Stimulated activated memory B cell treated with anti-CD40 and anti-IgM and Interleukin-4, amounts not matched to agents 10 μg/mL and 1 μg/mL and 100 μg/mL, for 72 hours (primary cell): ENCODE data around the gene RFTN1.

Experiments used
- ATAC-seq: fragments of 150-1000 bp; cut with Tn5 transposase; 2 replicates; pipeline ENCODE4 v1.10.0; 2021
- H3K27ac Mint-ChIP-seq: one replicate; pipeline ENCODE4 v1.8.0; 2022; ENCODE audit warnings: mild to moderate bottlenecking, mixed read lengths
- H3K27me3 Mint-ChIP-seq: one replicate; pipeline ENCODE4 v1.8.0; 2022; ENCODE audit warnings: mixed read lengths
- H3K36me3 Mint-ChIP-seq: one replicate; pipeline ENCODE4 v1.8.0; 2022; ENCODE audit warnings: mixed read lengths
- H3K4me1 Mint-ChIP-seq: one replicate; pipeline ENCODE4 v1.8.0; 2022; ENCODE audit warnings: mixed read lengths
- H3K4me3 Mint-ChIP-seq: one replicate; pipeline ENCODE4 v1.8.0; 2022; ENCODE audit warnings: mild to moderate bottlenecking, moderate library complexity, mixed read lengths
- H3K9me3 Mint-ChIP-seq: one replicate; pipeline ENCODE4 v1.8.0; 2022; ENCODE audit warnings: mixed read lengths

The RFTN1 gene

DNA sequence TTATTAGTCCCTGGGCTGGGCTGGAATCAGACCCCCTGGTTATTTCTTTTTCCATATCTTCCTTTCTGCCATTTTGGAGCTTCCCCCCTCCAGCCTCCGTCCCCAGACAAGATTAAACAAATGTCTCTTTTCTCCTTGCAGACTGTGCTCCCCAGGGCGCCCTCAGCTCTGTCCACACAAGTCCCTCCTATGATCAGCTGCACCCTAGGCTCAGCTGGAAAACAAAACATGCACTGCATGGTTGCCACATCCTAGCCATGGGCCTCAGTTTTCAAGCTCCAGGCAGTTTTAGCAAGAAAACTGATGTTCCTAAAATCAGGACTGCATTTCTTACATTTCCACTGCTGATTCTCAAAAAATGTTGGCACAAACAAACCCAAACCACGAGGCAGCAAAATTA, 23.5 kb upstream of the RFTN1 start:
- H3K4me3 Mint-ChIP-seq: no peak overlapping the region
- H3K9me3 Mint-ChIP-seq: no peaks in the 10 kb centered on the region
- H3K27me3 Mint-ChIP-seq: peaks cover 50% of the 10 kb centered on the region
- no peak for ATAC-seq
- H3K36me3 Mint-ChIP-seq: no peaks in the 10 kb centered on the region
- no peak overlapping the region for H3K27ac Mint-ChIP-seq
- peaks cover 5% of the 10 kb centered on the region for H3K4me1 Mint-ChIP-seq

DNA sequence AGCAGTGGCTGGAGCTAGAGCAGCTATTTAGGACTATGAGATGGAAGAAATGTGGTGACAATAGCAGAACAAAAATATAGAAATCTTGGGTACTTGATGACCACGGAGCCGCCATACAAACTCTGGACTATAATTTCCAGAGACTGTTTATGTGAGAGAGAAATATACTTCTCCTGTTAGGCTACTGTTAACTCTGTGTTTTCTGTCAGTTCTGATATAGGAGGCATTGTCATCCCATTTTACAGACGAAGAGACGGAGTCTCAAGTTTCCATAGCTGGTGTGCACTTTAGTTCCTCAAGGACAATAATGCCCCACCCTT, 22.8 kb upstream of the RFTN1 start:
- peaks cover 5% of the 10 kb centered on the region for H3K4me1 Mint-ChIP-seq

DNA sequence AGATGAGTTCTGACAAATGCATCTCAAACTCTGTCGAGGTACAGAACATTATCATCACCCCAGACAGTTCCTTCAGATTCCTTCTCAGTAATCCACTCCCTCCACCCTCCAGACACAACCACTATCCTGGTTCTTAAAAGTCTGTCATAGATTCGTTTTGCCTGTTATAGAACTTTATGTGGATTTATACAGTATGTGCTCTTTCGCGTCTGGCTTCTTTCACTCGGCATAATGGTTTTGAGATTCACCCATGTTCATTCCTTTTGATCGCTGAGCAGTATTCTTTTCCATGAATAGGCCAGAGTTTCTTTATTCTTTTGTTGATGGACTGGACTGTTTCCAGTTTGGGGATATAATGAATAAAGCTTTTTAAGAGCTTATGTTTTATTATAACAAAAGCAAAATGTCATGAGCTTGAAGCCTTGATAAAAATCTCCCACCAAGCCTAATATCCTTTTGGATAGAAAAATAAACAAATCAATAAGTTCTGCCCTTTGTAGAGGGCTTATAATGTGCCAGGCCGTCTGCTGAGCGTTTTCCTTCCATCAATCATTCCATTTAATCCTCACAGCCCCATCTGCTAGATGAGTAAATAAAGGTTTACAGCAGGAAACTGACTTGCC, 21.3 kb upstream of the RFTN1 start:
- no peak for ATAC-seq
- no peak overlapping the region for H3K4me3 Mint-ChIP-seq
- no peak overlapping the region for H3K27ac Mint-ChIP-seq
- H3K9me3 Mint-ChIP-seq: no peaks in the 10 kb centered on the region
- peaks cover 51% of the 10 kb centered on the region for H3K27me3 Mint-ChIP-seq
- H3K36me3 Mint-ChIP-seq: no peaks in the 10 kb centered on the region
- H3K4me1 Mint-ChIP-seq: peaks cover 5% of the 10 kb centered on the region

More for the DNA sequence above, 22.8 kb upstream of the RFTN1 start:
- Mint-ChIP-seq H3K9me3 (no peaks in the 10 kb centered on the region), H3K4me3 (peak overlapping the region; percentile 22), H3K27ac (no peak overlapping the region), H3K36me3 (no peaks in the 10 kb centered on the region), H3K27me3 (peaks cover 55% of the 10 kb centered on the region)
- ATAC-seq: no peak

DNA sequence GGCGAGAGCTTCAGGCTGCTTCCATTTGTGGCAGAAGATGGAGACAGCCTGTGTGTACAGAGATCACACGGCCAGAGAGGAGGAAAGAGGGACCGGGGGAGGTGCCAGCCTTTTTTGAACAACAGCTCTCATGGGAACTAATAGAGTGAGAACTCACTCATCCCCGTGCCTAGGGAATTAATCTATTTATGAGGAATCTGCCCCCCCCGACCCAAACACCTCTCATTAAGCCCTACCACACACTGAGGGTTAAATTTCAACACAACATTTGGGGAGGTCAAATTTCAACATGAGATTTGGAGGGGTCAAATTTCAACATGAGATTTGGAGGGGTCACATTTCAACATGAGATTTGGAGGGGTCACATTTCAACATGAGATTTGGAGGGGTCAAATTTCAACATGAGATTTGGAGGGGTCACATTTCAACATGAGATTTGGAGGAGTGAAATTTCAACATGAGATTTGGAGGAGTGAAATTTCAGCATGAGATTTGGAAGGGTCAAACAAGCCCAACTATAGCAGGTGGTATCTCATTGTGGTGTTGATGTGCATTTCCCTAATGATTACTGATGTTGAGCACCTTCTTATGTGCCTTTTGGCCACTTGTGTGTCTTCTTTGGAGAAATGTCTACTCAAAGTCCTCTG, 20.6 kb upstream of the RFTN1 start:
- Mint-ChIP-seq H3K4me1 (peaks cover 9% of the 10 kb centered on the region), H3K36me3 (no peaks in the 10 kb centered on the region), H3K27me3 (peaks cover 47% of the 10 kb centered on the region), H3K27ac (no peak overlapping the region), H3K9me3 (no peaks in the 10 kb centered on the region), H3K4me3 (no peak overlapping the region)
- no peak for ATAC-seq

DNA sequence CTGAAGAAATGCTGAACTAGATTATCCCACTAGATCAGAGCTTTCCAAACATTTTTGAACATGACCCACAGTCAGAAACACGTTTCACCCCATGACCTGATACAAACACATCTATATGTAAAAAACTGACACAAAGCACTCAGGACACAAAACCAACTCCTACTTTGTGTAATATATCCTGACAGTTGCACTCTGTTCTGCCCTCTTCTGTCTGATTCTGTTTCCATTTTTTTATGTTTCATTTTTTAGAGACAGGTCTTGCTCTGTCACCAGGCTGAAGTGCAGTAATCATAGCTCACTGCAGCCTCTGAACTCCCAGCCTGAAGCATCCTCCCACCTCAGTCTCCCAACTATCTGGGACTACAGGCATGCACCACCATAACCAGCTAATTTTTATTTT, 15.8 kb upstream of the RFTN1 start:
- peaks cover 17% of the 10 kb centered on the region for H3K4me1 Mint-ChIP-seq
- H3K9me3 Mint-ChIP-seq: peaks cover 3% of the 10 kb centered on the region
- no peak overlapping the region for H3K27ac Mint-ChIP-seq
- H3K4me3 Mint-ChIP-seq: no peak overlapping the region
- H3K36me3 Mint-ChIP-seq: peaks cover 4% of the 10 kb centered on the region
- no peak for ATAC-seq
- H3K27me3 Mint-ChIP-seq: peaks cover 20% of the 10 kb centered on the region

DNA sequence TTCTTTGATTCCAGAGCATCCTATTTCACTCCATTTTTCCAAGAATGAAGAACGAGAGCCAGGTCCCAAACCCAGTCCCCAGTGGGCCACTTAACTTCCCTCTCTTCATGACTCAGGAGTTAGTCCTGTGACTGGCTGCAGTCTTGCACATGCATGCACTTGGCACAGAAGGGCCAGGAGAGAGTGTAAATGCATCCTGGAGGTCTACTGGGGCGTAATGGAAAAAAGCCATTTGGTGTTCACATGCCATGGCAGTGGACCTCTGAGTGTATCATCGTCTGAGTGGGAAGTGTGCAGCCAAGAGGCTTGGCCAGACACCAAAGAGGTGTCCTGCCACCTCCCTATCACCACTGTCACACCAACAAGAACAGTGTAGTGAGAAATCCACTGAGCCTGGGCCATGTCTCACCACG, 15.1 kb upstream of the RFTN1 start:
- Mint-ChIP-seq H3K4me1 (peaks cover 20% of the 10 kb centered on the region), H3K36me3 (peaks cover 6% of the 10 kb centered on the region), H3K27ac (peak overlapping the region; percentile 42), H3K4me3 (no peak overlapping the region), H3K9me3 (peaks cover 4% of the 10 kb centered on the region), H3K27me3 (peaks cover 20% of the 10 kb centered on the region)
- no peak for ATAC-seq

DNA sequence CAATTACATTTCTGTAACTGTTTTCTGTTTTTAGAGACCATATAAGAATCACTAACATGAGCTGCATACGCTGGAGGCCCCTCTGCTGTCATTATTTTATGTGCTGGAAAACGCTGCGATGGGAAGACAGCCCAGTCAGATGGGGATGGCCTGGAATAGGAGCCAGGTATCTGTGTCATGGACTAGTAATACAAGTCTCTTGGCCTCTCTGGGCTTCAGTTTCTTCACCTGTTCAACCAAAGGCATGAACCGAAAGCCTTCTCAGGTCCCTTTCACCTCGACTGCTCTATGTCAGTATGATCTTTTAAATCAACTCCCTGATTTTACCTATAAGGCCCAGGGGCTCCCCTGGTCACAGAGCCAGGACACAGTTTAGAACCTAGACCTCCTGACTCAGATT, 14.6 kb upstream of the RFTN1 start:
- Mint-ChIP-seq H3K4me1 (peaks cover 24% of the 10 kb centered on the region), H3K27ac (peak overlapping the region; percentile 42), H3K4me3 (no peak overlapping the region), H3K27me3 (peaks cover 20% of the 10 kb centered on the region), H3K36me3 (peaks cover 6% of the 10 kb centered on the region), H3K9me3 (peaks cover 4% of the 10 kb centered on the region)
- no peak for ATAC-seq

DNA sequence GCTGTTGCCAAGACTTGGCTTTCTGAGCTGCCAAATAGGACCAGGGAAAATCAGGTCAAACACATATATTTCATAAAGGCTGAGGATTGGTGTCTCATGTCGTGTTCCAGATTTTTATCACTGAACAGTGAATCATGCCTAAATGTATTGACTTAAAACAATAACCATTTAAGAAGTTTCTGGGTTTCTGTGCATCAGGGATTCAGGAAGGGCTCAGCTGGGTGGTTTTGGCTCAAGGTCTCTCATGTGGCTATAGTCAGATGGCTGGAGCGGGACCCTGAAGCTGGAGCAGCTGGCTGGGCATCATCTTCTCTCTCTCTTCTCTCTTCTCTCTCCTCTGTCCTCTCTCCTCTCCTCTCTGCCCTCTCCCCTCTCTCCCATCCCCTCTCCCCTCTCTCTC, 10.7 kb upstream of the RFTN1 start:
- Mint-ChIP-seq H3K27me3 (no peaks in the 10 kb centered on the region), H3K9me3 (peaks cover 10% of the 10 kb centered on the region), H3K4me1 (peaks cover 53% of the 10 kb centered on the region), H3K4me3 (no peak overlapping the region), H3K27ac (peak overlapping the region; percentile 61), H3K36me3 (peaks cover 15% of the 10 kb centered on the region)
- ATAC-seq: no peak

DNA sequence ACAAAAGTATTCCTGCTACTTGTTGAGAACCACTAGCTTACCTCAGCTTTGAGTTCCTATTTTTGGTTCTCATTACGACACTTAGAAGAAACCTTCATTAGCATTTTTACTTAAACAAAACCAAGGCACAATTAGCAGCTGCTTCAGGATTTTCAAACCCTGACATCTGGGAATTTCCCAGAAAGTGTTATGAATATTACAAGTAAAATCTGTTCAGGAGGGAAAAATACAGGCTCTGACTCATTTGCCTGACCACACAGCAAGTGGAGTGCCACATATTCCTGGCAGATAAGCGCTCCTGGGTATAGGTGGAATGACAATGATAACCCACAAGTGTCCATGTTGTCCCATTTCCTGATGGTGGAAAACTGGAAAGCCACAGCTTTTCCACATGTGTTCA, 10.3 kb upstream of the RFTN1 start:
- peaks cover 15% of the 10 kb centered on the region for H3K36me3 Mint-ChIP-seq
- H3K27me3 Mint-ChIP-seq: no peaks in the 10 kb centered on the region
- no peak for ATAC-seq
- H3K4me3 Mint-ChIP-seq: no peak overlapping the region
- peaks cover 55% of the 10 kb centered on the region for H3K4me1 Mint-ChIP-seq
- peaks cover 10% of the 10 kb centered on the region for H3K9me3 Mint-ChIP-seq
- H3K27ac Mint-ChIP-seq: peak overlapping the region; percentile 83

DNA sequence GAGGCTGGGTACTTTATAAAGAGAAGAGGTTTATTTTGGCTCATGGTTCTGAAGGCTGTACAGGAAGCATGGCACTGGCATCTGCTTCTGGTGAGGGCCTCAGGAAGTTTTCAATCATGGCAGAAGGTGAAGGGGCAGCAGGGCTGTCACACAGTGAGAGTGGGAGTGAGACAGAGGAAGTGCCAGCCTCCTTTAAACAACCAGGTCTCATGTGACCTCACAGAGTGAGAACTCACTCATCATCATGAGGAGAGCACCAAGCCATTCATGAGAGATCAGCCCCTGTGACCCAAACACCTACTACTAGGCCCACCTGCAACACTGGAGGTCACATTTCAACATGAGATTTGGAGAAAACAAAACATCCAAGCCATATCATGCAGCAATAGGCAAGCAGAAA, 9.3 kb upstream of the RFTN1 start:
- Mint-ChIP-seq H3K4me1 (peaks cover 65% of the 10 kb centered on the region), H3K27ac (peak overlapping the region; percentile 83), H3K36me3 (peaks cover 21% of the 10 kb centered on the region), H3K4me3 (no peak overlapping the region), H3K9me3 (peaks cover 10% of the 10 kb centered on the region), H3K27me3 (no peaks in the 10 kb centered on the region)
- peak; percentile 34 for ATAC-seq

DNA sequence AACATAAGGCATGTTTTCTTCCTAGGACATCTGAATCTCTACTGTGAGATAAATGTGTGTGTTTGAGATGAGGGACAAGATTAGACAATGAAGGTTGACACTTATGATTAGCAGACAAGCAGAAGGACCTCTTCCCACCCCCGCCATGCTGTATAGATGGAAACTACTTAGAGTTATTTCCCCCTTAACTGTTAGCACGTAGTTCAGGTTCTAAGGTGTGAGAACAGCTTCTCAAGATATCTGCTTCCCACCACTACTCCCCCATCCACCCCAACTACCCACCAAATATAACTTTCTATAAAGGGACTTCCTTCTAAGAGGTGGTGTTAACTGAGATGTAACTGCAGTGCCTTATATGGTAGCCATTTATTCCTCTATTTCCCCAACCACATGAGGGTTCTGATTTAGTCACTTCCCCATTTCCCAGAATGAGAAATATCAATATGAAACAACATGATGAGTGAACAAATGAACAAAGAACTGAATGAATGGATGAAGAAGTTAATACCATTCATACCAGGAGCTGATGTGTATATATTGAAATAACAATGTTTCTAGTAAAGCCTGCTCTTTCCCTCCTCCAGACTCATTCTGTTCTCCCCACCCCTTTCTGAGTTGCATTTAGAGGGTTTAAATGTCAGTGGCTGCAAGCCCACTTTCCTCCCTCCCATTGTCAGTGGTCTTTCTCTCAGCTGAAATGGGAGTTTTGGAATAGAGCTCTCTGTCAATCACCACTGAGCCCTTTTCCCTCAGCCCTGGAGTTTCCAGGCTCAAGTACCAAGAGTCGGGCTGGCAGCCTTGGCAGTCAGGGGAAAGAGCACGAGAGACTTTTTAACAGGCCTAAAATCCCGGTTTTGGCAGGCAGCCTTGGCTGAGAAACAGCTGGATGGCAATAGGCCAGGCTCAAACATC, 7.7 kb upstream of the RFTN1 start:
- Mint-ChIP-seq H3K36me3 (peaks cover 21% of the 10 kb centered on the region), H3K4me3 (no peak overlapping the region), H3K27me3 (no peaks in the 10 kb centered on the region), H3K27ac (peak overlapping the region; percentile 83), H3K9me3 (peaks cover 10% of the 10 kb centered on the region), H3K4me1 (peaks cover 77% of the 10 kb centered on the region)
- ATAC-seq: peak; percentile 82

DNA sequence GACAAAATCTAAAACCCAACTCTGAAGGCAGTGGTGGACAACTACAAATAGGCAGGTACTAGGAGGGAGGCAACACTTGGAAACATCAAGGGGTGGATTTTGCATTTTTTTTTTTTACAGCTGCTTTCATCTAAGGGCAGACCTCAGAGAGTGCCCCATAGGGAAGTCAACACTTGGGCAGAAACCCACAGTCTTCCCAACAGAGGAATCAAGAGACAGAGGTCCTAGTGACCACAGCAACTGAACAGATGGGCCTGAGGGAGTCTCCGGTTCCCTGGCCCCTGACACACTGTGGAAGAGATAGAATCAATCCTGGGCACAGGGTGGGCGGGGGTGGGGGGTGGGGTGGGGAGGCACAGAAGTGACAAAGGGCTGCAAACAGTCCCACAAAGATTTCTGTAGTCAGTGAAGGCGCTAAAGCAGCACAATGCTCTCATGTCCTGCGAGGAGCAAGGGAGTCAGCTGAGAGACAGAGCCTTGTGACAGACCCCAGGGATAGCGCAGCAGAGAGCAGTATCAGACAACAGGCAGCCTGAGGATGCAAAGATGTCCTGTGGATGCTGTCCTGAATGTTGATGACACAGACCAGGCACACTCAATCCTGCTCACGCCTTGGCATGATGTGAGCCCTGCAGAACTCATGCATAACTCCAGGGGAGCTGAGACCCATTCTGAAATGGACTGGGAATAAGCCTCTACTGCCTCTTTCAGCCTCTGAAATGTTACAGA, 6.9 kb upstream of the RFTN1 start:
- Mint-ChIP-seq H3K9me3 (peaks cover 10% of the 10 kb centered on the region), H3K4me1 (peaks cover 85% of the 10 kb centered on the region), H3K27ac (peak overlapping the region; percentile 83), H3K4me3 (no peak overlapping the region), H3K27me3 (no peaks in the 10 kb centered on the region), H3K36me3 (peaks cover 21% of the 10 kb centered on the region)
- ATAC-seq: no peak

DNA sequence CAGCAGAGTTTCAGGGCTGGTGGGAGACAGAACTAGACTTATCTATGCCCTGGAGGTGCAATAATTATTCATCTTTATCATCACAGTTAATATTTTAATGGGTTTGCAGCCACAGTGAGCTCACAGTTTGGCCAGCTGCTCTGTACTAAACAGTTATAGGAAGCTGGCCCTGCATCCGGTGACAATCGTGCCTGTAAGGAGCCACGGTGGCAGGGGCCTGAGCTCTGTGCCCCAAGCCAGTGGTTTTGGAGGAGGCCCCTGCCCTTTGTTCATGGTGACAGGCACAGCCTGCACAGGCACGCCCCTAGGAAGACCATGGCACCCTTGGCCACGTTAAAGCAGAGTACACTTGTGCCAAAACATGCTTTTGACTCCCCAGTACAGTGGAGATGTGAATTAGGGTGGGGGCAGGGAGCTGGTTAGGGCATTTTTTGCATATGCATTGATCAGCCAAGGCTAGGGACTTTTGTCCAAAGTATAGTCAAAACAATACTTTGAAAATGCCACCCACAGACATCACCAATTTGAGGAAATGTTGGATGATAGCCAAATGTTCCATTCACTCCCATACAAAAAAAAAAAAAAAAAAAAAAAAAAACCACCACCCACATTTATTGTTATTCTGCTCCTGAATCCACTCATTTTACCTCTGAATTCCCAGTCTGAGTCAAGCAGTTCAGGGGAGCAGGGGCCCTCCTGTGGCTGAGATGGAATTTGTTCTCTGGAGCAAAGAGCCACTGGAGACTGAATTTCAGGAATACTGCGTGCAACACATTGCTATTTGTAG, 3.4 kb upstream of the RFTN1 start:
- peak overlapping the region; percentile 99 for H3K4me3 Mint-ChIP-seq
- peaks cover 81% of the 10 kb centered on the region for H3K4me1 Mint-ChIP-seq

DNA sequence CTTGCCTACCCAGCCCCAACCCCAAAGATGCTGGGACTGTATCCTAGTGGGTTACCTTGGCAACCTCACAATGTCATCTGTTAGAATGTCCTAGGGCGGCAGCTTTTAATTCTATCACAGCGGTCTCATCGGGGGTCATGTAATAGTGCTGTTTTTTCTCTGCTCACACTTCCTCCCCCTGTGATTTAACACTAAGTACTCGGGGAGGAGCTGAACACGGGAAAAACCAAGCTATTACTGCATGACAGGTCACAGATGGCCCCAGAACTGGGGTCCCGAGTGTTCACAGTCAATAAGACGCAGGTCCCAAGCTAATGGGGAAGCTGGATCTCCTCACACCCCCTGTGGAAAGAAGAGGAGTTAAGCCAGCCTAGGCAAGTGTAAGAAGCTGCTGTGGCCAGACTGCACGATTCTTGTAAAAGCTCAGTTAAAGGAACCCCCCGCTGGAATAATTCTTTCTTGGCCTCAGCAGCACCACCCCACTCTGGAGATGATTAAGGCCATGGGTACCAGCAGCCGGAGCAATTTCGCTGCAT, 2.5 kb upstream of the RFTN1 start:
- Mint-ChIP-seq H3K27me3 (no peaks in the 10 kb centered on the region), H3K36me3 (peaks cover 39% of the 10 kb centered on the region), H3K27ac (peak overlapping the region; percentile 100), H3K4me3 (peak overlapping the region; percentile 99), H3K4me1 (peaks cover 83% of the 10 kb centered on the region), H3K9me3 (no peaks in the 10 kb centered on the region)
- peak; percentile 6 for ATAC-seq

More for the DNA sequence above, 3.4 kb upstream of the RFTN1 start:
- Mint-ChIP-seq H3K27ac (peak overlapping the region; percentile 100), H3K27me3 (no peaks in the 10 kb centered on the region), H3K9me3 (no peaks in the 10 kb centered on the region), H3K36me3 (peaks cover 33% of the 10 kb centered on the region)
- peak; percentile 5 for ATAC-seq
